H9 (cell line): Measurements from ENCODE around the gene RAD51C. TPM values are rescaled to one million over a fixed set of nuclear protein-coding genes. Genes with fewer than 3 reads are reported as not detected.

Experiments used
- DNase-seq: peaks from one replicate; pipeline ENCODE4 v3.0.0-alpha.2; 2017
- H2AFZ ChIP-seq: one replicate; pipeline ENCODE4 v1.6.1; 2013; ENCODE audit warnings: mild to moderate bottlenecking, low read length, control low read depth, moderate library complexity
- H2AK5ac ChIP-seq: 2 replicates; pipeline ENCODE4 v1.6.1; 2013; ENCODE audit warnings: low read length, control low read depth, mixed read lengths; ENCODE audit not compliant: insufficient read length
- H2BK120ac ChIP-seq: one replicate; pipeline ENCODE4 v1.6.1; 2013; ENCODE audit warnings: low read depth, mild to moderate bottlenecking, low read length, control low read depth, inconsistent platforms; ENCODE audit not compliant: poor library complexity, severe bottlenecking
- H2BK12ac ChIP-seq: 2 replicates; pipeline ENCODE4 v1.6.1; 2013; ENCODE audit warnings: low read length, control low read depth, mixed read lengths, low read depth; ENCODE audit not compliant: insufficient read length
- H2BK15ac ChIP-seq: 2 replicates; pipeline ENCODE4 v1.6.1; 2013; ENCODE audit warnings: low read depth, low read length, control low read depth
- H2BK20ac ChIP-seq: one replicate; pipeline ENCODE4 v1.6.1; 2013; ENCODE audit warnings: low read depth, mild to moderate bottlenecking, low read length, control low read depth, inconsistent platforms; ENCODE audit not compliant: poor library complexity, severe bottlenecking
- H2BK5ac ChIP-seq: 2 replicates; pipeline ENCODE4 v1.6.1; 2013; ENCODE audit warnings: low read length, control low read depth, mixed read lengths; ENCODE audit not compliant: insufficient read length
- H3K14ac ChIP-seq: 2 replicates; pipeline ENCODE4 v1.6.1; 2013; ENCODE audit warnings: low read length, control low read depth; ENCODE audit not compliant: insufficient read depth
- H3K18ac ChIP-seq: 2 replicates; pipeline ENCODE4 v1.6.1; 2013; ENCODE audit warnings: low read depth, mild to moderate bottlenecking, mixed read lengths, low read length, control low read depth; ENCODE audit not compliant: insufficient read length
- H3K23ac ChIP-seq: 2 replicates; pipeline ENCODE4 v1.6.1; 2013; ENCODE audit warnings: low read length, control low read depth, mixed read lengths, low read depth; ENCODE audit not compliant: insufficient read length
- H3K23me2 ChIP-seq: 2 replicates; pipeline ENCODE4 v1.6.1; 2013; ENCODE audit warnings: low read depth, mild to moderate bottlenecking, mixed read lengths, low read length, control low read depth; ENCODE audit not compliant: insufficient read length, poor library complexity, severe bottlenecking
- H3K27ac ChIP-seq: 2 replicates; pipeline ENCODE4 v1.5.1; 2013; ENCODE audit warnings: low read length, control low read depth, mixed read lengths, low read depth; ENCODE audit not compliant: insufficient read length
- H3K27me3 ChIP-seq: 2 replicates; pipeline ENCODE4 v1.6.1; 2013; ENCODE audit warnings: low read length, control low read depth, inconsistent platforms; ENCODE audit not compliant: insufficient read depth
- H3K4ac ChIP-seq: 2 replicates; pipeline ENCODE4 v1.6.1; 2013; ENCODE audit warnings: low read depth, mild to moderate bottlenecking, control low read depth, inconsistent platforms, low read length, moderate library complexity
- H3K4me1 ChIP-seq: 2 replicates; pipeline ENCODE4 v1.6.1; 2013; ENCODE audit warnings: low read length, control low read depth, inconsistent platforms; ENCODE audit not compliant: insufficient read depth
- H3K4me2 ChIP-seq: 2 replicates; pipeline ENCODE4 v1.6.1; 2013; ENCODE audit warnings: low read length, control low read depth, mixed read lengths; ENCODE audit not compliant: insufficient read length, insufficient read depth
- H3K56ac ChIP-seq: 2 replicates; pipeline ENCODE4 v1.6.1; 2013; ENCODE audit warnings: low read depth, mild to moderate bottlenecking, mixed read lengths, low read length, control low read depth; ENCODE audit not compliant: insufficient read length
- H3K79me1 ChIP-seq: 2 replicates; pipeline ENCODE4 v1.6.1; 2013; ENCODE audit warnings: low read depth, mild to moderate bottlenecking, moderate library complexity, low read length, control low read depth, inconsistent platforms; ENCODE audit not compliant: insufficient read depth, poor library complexity, severe bottlenecking
- H3K79me2 ChIP-seq: 2 replicates; pipeline ENCODE4 v1.6.1; 2013; ENCODE audit warnings: low read length, control low read depth, inconsistent platforms; ENCODE audit not compliant: insufficient read depth
- H3K9ac ChIP-seq: 2 replicates; pipeline ENCODE4 v1.6.1; 2013; ENCODE audit warnings: low read length, control low read depth, mixed read lengths; ENCODE audit not compliant: insufficient read length; ENCODE audit errors: extremely low read depth
- H3K9me3 ChIP-seq: one replicate; pipeline ENCODE4 v1.6.1; 2013; ENCODE audit warnings: low read depth, low read length, inconsistent platforms; ENCODE audit not compliant: control insufficient read depth
- H3T11ph ChIP-seq: one replicate; pipeline ENCODE4 v1.6.1; 2013; ENCODE audit warnings: mild to moderate bottlenecking, low read length, control low read depth, inconsistent platforms
- H4K20me1 ChIP-seq: one replicate; pipeline ENCODE4 v1.6.1; 2013; ENCODE audit not compliant: control insufficient read depth, insufficient read length, insufficient read depth
- H4K5ac ChIP-seq: 2 replicates; pipeline ENCODE4 v1.6.1; 2013; ENCODE audit warnings: low read depth, mild to moderate bottlenecking, mixed read lengths, low read length, control low read depth; ENCODE audit not compliant: insufficient read length
- H4K8ac ChIP-seq: replicated peaks from 2 replicates; pipeline ENCODE4 v1.6.1; 2013; ENCODE audit warnings: low read length, control low read depth, mixed read lengths, low read depth; ENCODE audit not compliant: insufficient read length
- H4K91ac ChIP-seq: 2 replicates; pipeline ENCODE4 v1.6.1; 2013; ENCODE audit warnings: low read depth, mild to moderate bottlenecking, moderate library complexity, mixed read lengths, low read length, control low read depth; ENCODE audit not compliant: insufficient read length
- H3K27ac Mint-ChIP-seq, 3 experiments: 2 replicates in 2 of 3; 3 replicates in 1 of 3; pipeline ENCODE4 v1.8.0; 2020 to 2021; ENCODE audit warnings: mixed read lengths in 3 of 3, mild to moderate bottlenecking in 1 of 3, moderate library complexity in 1 of 3
- H3K27me3 Mint-ChIP-seq: 2 replicates; pipeline ENCODE4 v1.8.0; 2021; ENCODE audit warnings: low read depth, mild to moderate bottlenecking, moderate library complexity, mixed read lengths
- H3K36me3 Mint-ChIP-seq, 3 experiments: 2 replicates in 2 of 3; 3 replicates in 1 of 3; pipeline ENCODE4 v1.8.0; 2020 to 2021; ENCODE audit warnings: low read depth in 3 of 3, mixed read lengths in 3 of 3; ENCODE audit not compliant: insufficient read depth in 1 of 3
- H3K4me1 Mint-ChIP-seq, 2 experiments: 2 replicates each; pipeline ENCODE4 v1.8.0; 2020; ENCODE audit warnings: mixed read lengths in 2 of 2
- H3K4me3 Mint-ChIP-seq, 2 experiments: 2 replicates in 1 of 2; 3 replicates in 1 of 2; pipeline ENCODE4 v1.8.0; 2020 to 2021; ENCODE audit warnings: mild to moderate bottlenecking in 2 of 2, mixed read lengths in 2 of 2, moderate library complexity in 1 of 2
- H3K9me3 Mint-ChIP-seq, 2 experiments: 2 replicates in 1 of 2; 3 replicates in 1 of 2; pipeline ENCODE4 v1.8.0; 2020; ENCODE audit warnings: mild to moderate bottlenecking in 2 of 2, mixed read lengths in 2 of 2, moderate library complexity in 1 of 2
- WGBS: extraction: QIAGEN DNeasy Blood & Tissue Kit; methylation state at CpG from one replicate; pipeline ENCODE4 v1.1.7; 2013; ENCODE audit warnings: missing lambda C conversion rate, low lambda C conversion rate, mixed read lengths; ENCODE audit not compliant: insufficient read length; ENCODE audit errors: extremely low coverage; 5-methylcytosine and 5-hydroxymethylcytosine counted together
- total RNA-seq: library from RNA; stranded (reverse); gene quantifications from 2 replicates; pipeline ENCODE4 v1.2.1, GENCODE V29; 2021
- TF ChIP-seq, protein P1 (sequence below): fragments of 200-600 bp; sonication (generic); conservative IDR thresholded peaks from 3 replicates; pipeline ENCODE4 v1.8.0; 2021; ENCODE audit warnings: antibody characterized with exemption, mild to moderate bottlenecking

RAD51C gene
- total RNA-seq, 1 experiment from 2014 or later, result 11.3 TPM

DNA sequence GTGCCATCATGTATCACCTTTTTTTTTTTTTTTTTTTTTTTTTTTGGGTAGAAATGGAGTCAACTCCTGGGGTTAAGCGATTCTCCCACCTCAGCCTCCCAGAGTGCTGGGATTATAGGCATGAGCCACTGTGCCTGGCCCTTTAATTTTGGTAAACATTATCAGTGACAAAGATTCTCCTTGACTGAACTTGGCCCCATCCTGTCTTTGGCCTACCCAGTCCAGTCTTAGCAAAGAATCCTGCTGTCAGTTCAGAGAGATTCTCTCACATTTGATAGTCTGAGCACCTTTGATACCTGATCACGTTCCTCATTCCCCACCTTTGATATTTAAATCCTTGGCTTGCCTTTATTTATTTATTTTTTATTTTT, 11.5 kb downstream of the RAD51C start:
- Mint-ChIP-seq H3K4me1 (no peaks in the 10 kb centered on the region), H3K36me3 (peaks cover 7 to 12% (median 9%) of the 10 kb centered on the region in 3 experiments; a peak in 6 of 7 replicates), H3K9me3 (peaks cover 0 to 3% of the 10 kb centered on the region in 2 experiments; a peak in 2 of 5 replicates), H3K4me3 (no peak overlapping the region), H3K27ac (peak overlapping the region in 1 of 3 experiments; percentile 35; a peak in 1 of 7 replicates), H3K27me3 (no peaks in the 10 kb centered on the region)
- Histone ChIP-seq H3K23ac (no peak overlapping the region), H2BK5ac (no peak overlapping the region), H4K5ac (no peak overlapping the region), H3K14ac (no peak overlapping the region), H4K8ac (no peak overlapping the region), H3K4me1 (no peaks in the 10 kb centered on the region), H2AK5ac (no peak overlapping the region), H2BK12ac (no peak overlapping the region), H3T11ph (no peak overlapping the region), H2BK15ac (no peak overlapping the region), H3K27ac (no peak overlapping the region), H3K4ac (no peak overlapping the region), H2AFZ (no peak overlapping the region), H4K91ac (no peak overlapping the region), H3K18ac (no peak overlapping the region), H2BK20ac (no peak overlapping the region), H3K9ac (no peak overlapping the region), H3K4me2 (no peak overlapping the region), H4K20me1 (no peaks in the 10 kb centered on the region), H3K79me1 (no peaks in the 10 kb centered on the region), H3K23me2 (no peaks in the 10 kb centered on the region), H3K27me3 (no peaks in the 10 kb centered on the region), H3K56ac (no peak overlapping the region), H3K79me2 (no peaks in the 10 kb centered on the region), H3K9me3 (no peaks in the 10 kb centered on the region), H2BK120ac (no peak overlapping the region)
- TF ChIP-seq, protein P1, sequence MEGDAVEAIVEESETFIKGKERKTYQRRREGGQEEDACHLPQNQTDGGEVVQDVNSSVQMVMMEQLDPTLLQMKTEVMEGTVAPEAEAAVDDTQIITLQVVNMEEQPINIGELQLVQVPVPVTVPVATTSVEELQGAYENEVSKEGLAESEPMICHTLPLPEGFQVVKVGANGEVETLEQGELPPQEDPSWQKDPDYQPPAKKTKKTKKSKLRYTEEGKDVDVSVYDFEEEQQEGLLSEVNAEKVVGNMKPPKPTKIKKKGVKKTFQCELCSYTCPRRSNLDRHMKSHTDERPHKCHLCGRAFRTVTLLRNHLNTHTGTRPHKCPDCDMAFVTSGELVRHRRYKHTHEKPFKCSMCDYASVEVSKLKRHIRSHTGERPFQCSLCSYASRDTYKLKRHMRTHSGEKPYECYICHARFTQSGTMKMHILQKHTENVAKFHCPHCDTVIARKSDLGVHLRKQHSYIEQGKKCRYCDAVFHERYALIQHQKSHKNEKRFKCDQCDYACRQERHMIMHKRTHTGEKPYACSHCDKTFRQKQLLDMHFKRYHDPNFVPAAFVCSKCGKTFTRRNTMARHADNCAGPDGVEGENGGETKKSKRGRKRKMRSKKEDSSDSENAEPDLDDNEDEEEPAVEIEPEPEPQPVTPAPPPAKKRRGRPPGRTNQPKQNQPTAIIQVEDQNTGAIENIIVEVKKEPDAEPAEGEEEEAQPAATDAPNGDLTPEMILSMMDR, result no peak
- DNase-seq, result no peak
- no CpG with 5 or more reads among the region's 2 CpGs for WGBS
